HG02759 (cell line): ENCODE measurements around the gene F2RL1.
"Not testable (repeated sequence)": the region's sequence is repeated elsewhere in the genome, so short reads cannot be mapped to it uniquely, and the experiment has no call there.

Experiments
- ATAC-seq: cut with Tn5 transposase; IDR thresholded peaks from one replicate; pipeline ENCODE4 v1.9.1; 2021; ENCODE audit warnings: mild to moderate bottlenecking, moderate library complexity; ENCODE audit not compliant: unreplicated experiment

The F2RL1 gene

DNA sequence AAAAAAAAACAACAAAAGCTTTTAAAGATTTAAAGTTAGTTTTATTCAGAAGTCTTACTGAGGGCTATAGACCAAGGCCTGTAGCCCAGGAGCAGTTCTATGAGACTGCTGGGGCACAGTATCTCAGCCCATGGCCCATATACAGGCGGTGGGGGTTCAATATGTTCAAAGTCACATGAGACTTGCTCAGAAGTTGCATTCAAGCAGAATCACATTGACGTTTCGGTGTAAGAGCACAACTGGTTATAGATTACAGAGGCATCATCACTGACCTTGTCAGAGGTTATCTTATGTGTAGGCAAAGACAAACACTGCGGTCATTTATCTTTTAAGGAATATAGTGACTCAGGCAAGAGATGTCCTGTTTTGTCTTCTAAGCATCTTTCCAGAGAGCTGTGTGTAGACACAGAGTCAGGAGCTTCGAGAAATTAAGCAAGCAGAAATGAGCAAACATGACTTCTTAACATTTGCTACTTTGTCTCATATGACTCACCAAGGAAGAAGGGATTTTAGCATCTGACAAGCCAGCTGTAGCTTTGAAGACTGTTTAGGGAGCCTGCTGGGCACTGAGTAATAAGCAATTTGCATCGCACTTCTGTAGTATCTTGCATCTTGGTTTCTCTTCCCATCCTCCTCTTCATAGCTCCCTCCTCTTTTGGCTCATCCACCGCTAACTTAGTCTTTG lies 12.9 kb upstream of the F2RL1 start:
- no peak for ATAC-seq

DNA sequence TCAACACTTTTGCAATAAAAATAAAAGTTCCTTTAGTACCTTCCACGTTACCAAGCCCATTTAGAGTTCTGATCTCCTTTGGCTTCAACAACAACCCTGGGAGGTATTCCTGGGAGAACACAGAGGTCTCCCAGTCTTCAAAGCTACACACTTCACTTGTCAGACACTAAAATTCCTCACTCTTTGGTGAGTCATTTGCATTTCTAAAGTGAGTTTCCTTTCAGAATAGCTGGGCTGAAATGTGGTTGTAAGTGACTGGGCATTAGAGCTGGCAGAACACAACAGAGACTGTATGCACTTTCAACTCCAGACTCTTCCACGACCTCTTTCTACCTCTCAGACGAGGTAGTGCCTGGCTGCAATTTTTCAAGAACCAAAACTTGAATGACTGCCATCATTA lies 11.5 kb upstream of the F2RL1 start:
- no peak for ATAC-seq

DNA sequence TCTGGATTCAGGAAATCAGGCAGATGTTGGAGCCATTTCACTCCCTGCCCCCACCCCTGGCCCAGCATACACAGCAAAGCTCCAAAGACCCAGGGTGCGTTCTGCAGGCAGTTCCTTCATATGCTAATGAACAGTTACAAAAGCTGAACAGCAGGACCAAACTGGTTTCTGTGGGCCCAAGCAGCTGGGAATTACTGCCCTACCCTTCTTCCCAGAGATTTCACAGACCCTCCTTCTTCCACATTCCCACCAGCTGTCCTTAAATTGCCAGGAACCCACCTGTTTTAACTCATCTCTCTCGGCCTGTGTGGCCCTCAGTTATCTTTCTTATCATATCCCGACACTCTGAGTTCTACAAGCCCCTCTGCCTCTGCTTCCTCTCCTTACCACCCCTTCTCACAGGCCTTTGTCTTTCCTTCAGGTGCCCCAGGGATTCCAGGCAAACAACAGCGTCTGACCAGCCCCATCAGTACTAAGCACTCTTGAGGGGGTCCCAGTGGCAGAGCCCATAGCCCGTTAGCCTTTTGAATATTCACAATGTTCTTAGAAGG lies 10.6 kb upstream of the F2RL1 start:
- no peak for ATAC-seq

- ATAC-seq: no peak
Observed at GRCh38 chr5:76809141-76809540, 9.7 kb upstream of the F2RL1 start.

- ATAC-seq: no peak
Observed at GRCh38 chr5:76810236-76810635, 8.6 kb upstream of the F2RL1 start.

GRCh38 chr5:76811214-76811613 lies 7.6 kb upstream of the F2RL1 start:
- no peak for ATAC-seq

GRCh38 chr5:76812209-76812608 lies 6.6 kb upstream of the F2RL1 start:
- ATAC-seq: not testable (repeated sequence)

- no peak for ATAC-seq
Observed at GRCh38 chr5:76813982-76814562, 4.8 kb upstream of the F2RL1 start.

GRCh38 chr5:76816110-76816831 lies 2.6 kb upstream of the F2RL1 start:
- ATAC-seq: no peak

GRCh38 chr5:76819851-76820525 lies 1.2 kb downstream of the F2RL1 start:
- ATAC-seq: no peak

GRCh38 chr5:76820526-76820890 lies 1.7 kb downstream of the F2RL1 start:
- ATAC-seq: no peak

DNA sequence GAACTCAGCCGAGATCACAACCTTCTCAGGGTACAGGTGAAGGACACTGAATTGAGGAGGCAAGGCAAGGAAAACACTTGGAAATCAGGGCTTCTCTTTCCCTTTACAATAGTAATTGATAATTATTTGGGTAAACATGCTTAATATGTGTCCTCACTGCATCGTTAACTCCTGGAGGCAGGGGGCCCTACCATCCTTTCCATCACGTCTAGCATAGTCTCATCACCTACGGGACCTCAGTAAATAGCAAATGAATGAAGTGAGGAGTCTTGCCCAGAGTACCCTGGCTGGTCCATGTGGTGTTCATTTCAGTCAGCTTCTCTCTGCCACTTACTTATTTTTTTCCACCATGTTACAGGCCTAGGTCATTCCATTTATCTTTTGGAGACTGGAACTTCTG lies 2.3 kb downstream of the F2RL1 start:
- ATAC-seq: no peak

GRCh38 chr5:76822105-76822731 lies 3.4 kb downstream of the F2RL1 start:
- not testable (repeated sequence) for ATAC-seq

- ATAC-seq: not testable (repeated sequence)
Observed at GRCh38 chr5:76826416-76826815, 7.6 kb downstream of the F2RL1 start.

GRCh38 chr5:76831110-76831452 lies 12.3 kb downstream of the F2RL1 start:
- no peak for ATAC-seq

DNA sequence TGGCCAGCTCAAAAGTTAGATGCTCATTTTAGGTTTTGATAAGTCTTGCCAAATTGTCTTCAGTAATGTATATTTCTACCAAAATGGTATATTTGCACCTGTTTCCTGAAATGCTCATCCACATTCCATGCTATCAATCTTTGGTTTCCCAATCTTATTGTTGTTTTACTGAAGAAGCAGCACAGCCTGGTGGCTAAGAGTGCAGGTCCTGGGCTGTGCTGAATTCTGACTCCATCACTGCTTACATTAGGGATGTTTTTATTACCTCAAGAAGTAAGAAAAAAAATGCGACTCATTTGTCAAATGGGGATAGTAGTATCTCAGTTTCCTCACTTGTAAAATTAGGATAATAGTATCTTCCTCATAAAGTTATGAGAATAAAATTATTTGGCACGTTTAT lies 17.4 kb downstream of the F2RL1 start:
- ATAC-seq: no peak

GRCh38 chr5:76836585-76836984 lies 17.8 kb downstream of the F2RL1 start:
- ATAC-seq: no peak

GRCh38 chr5:76838481-76839261 lies 19.8 kb downstream of the F2RL1 start:
- ATAC-seq: no peak

- ATAC-seq: no peak
Observed at GRCh38 chr5:76841361-76841760, 22.5 kb downstream of the F2RL1 start.

DNA sequence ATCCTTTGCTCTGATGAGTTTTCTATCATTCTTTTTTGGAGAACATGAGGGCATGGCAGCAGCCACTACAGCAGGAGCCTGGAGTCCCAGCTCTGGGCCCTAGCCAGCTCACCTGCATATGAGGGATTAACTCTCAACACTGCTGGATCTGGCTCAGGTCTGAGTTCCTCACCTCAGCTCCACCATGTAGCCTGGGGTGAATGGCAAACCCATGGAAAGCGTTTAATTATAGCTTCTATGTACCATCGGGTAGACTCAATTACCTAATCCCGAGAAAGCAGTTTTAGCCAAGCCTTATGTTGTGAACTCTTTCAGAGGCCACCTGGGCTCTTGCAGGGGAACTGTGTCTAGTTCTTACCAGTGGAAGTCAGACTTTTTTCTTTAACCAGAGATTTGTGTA lies 27.1 kb downstream of the F2RL1 start:
- no peak for ATAC-seq
